Activated CD4-positive, alpha-beta T cell treated with anti-CD3 and anti-CD28 coated beads for 4 hours (primary cell): ENCODE measurements around the gene MGAT4D.
"Not testable (repeated sequence)": the region's sequence is repeated elsewhere in the genome, so short reads cannot be mapped to it uniquely, and the experiment has no call there.

Source experiments
- DNase-seq, 2 donors: peaks; one replicate each; pipeline ENCODE4 v3.0.0-alpha.2; 2020

MGAT4D gene

DNA sequence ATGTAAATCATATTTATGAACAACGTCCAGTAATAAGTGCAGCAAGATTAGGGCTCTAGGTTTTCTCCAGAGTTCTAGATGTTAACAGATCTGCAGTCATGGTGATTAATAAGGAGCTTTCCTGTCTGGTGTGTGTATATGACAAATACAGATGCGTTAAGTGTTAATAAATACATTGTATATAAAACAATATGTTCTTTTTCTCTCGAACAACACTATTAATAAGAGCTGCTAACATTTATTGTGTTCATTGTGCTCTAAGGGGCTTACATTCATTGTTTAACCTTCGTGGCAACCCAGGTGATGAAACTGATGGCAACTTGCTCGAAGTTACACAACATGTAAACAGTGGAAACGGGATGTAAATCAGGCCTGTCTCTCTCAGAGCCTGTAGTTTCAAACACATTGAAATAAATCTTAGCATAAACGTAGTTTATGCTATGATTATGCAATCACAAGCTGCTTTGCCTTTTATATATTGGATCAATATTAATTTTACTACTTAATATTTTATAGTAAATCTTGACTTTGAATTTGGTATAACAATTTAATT lies 70.1 kb downstream of the MGAT4D start:
- DNase-seq = no peak

DNA sequence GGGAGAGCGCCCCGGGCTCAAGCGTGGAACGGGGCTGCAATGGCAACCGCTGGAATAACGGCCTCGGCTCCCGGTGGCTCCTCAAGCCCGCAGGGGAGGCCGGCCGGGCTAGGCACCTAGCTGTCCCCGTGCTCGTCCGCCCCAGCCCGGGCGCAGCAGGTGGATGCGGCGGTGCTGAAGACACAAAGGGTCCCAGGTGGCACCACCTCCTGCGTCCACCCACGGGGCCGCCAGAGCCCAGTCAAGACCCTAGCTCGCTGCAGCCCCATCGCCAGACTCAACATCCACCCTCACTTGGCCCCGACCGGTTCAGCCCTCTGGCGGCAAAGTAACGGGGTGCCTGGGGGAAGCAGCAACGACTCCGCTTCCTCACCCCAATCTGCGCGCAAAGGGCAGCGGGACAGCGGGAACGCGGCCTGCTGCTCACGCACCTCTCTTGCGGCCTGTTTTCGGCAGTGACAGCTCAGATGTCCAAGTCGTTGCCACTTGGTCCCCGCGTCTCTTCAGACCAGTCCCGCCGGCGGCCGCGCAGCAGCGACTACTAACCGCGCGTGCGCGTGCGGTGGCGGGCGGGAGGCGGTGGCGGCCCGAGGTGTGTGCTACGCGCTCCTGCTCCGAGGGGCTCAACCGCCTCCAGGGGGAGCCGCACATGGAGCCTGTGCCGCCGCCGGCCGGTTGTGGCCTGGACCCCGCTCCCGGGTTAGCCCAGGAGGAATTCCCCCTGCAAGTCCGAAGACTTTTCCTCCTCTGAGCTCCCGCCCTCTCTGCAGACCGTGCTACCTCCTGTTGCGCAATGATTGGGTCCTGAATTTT lies 70.8 kb downstream of the MGAT4D start, which contains the start of gene CLGN:
Gene CLGN (minus strand): TSS at position 543 of the 813 bp plus-strand sequence. CDS start 14,570 bp downstream, outside the sequence.
- peak; percentile 18 for DNase-seq

DNA sequence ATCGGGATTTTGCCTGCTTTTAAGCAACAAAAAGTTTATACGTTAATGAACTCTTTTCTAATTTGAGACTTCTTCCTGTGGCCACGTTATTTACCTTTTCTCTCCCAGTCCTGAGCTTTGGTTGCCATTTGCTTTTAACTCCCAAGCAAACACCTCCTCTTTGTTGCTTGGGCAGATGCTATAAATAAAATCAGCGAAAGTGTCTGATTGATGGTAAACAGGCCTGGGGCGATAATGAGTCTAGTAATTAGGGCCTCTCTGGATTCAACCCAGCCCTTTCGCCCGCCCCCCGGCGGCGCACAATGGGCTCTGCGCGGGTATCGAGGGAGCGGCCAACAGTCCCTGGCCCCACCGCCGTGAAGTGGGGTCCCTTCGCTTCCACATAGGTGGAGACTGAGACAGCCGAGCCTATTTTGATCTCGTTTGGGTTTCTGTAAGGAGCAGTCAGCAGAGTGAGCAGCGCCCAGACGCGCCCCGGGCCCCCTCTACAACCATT lies 71.4 kb downstream of the MGAT4D start:
- DNase-seq = no peak

DNA sequence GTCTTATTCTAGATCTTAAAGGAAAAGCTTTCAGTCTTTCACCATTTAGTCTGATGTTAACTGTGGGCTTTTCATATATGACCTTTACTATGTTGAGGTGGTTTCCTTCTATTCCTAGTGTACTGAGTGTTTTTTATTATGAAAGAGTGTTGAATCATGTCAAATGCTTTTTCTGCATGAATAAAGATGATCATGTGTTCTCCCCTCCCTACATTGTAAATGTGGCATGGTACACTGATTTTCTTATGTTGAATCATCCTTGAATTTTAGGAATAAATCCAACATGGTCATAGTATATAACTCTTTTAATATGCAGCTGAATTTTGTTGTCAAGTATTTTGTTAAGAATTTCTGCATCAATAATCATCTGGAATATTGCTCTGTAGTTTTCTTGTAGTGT lies 75.0 kb downstream of the MGAT4D start:
- no peak for DNase-seq

DNA sequence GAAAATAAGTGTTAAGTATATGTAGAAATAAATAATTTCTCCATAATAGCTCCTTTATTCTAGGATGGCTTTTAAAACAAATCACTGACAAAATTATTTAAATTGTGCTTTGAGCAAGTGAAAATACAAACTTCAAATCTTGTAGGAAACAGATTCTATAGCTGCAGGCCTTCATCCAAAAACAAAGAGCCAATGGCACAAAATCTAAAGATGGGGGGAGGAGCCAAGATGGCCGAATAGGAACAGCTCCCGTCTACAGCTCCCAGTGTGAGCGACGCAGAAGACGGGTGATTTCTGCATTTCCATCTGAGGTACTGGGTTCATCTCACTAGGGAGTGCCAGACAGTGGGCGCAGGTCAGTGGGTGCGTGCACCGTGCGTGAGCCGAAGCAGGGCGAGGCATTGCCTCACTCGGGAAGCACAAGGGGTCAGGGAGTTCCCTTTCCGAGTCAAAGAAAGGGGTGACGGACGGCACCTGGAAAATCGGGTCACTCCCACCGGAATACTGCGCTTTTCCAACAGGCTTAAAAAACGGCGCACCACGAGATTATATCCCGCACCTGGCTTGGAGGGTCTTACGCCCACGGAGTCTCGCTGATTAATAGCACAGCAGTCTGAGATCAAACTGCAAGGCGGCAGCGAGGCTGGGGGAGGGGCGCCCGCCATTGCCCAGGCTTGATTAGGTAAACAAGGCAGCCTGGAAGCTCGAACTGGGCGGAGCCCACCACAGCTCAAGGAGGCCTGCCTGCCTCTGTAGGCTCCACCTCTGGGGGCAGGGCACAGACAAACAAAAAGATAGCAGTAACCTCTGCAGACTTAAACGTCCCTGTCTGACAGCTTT lies 84.7 kb downstream of the MGAT4D start:
- DNase-seq = not testable (repeated sequence)

DNA sequence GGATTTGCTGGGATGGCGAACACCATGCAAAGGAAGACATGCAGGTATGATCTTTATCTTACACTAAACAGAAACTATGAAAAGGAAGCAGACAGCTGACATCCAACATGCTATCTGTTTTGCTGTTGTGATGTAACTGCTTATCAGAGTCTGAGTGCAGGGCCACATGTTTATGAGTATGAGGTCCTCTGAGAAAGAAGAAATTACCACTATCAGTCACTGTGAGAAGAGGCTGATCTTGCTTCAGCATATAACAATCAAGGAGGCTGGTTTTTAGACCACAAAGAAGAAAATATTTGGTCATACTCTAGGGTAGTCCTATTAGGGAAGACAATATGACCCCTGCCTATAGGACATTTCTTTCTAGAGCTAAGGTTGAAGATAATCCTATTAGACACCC lies 89.1 kb downstream of the MGAT4D start:
- no peak for DNase-seq

DNA sequence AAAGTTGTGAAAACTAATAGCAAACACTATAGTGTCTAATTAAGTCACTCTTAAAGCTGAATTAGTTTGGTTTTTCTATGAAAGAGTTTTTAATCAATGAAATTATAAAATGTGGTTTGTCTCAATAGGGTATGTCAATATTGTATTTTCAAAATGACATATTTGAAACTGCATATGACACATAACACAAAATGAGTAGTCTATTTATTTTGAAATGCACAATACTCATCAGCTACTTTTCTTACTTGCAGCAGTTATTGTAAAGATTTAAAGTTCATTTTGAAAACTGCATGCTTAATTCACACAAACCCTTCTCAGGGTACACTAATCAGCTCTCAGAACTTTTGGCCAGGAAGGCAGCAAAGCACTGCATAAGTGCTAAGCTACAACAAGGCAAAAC lies 91.8 kb downstream of the MGAT4D start:
- no peak for DNase-seq

DNA sequence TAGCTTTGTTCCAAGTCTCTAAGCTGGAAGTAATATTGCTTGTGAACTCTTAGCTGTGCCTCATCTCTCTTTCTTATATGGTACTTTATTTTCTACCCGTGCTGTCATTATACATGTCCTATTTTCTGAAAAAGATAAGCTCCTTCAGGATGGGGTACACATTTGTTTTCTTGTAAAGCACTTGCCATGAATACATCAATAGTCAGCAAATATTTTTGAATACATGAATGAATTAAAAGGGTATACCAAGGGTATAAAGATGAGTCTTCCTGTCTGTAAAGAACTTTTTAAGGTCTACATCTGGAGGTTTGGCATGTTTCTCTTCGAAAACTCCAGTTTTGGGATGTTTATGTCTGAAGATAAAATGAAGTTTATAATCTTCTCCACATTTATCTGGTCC lies 98.0 kb downstream of the MGAT4D start:
- no peak for DNase-seq

DNA sequence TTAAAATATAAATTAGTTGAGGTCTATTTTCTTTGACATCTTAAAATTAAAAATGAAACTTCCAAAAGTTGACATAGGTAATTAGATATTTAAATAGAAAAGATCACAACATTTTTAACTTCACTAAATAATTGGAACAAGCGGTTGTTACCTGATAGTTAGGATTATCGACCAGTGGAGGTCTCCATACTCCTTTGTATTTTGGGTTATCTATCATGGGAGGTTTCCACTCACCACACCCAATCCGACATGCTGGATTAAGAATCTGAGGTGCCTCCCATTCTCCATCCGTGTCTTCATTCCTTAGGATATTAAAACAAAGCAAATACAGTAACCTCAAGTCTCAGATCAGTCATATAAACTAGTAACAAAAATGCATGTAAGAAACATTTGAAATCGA lies 102.4 kb downstream of the MGAT4D start:
- no peak for DNase-seq
